Bronchial epithelial cell (primary cell): ENCODE results near the gene LRP6. TPM values are rescaled to one million over a fixed set of nuclear protein-coding genes. Genes with fewer than 3 reads are reported as not detected.
A peak's percentile ranks its signal among the peaks of the same experiment; 100 is the strongest.

Experiments used
- DNase-seq: peaks from one replicate; pipeline ENCODE4 v3.0.0-alpha.2; 2010; ENCODE audit warnings: low read depth
- FAIRE-seq: peaks from 2 replicates; lab custom pipeline; 2011; peaks lifted over from hg19 to GRCh38; lab: Jason Lieb, UNC
- H3K27me3 ChIP-seq: 2 replicates; pipeline ENCODE4 v1.5.1; 2011; ENCODE audit warnings: low read length; ENCODE audit not compliant: control insufficient read depth, insufficient read depth
- H3K36me3 ChIP-seq: 2 replicates; pipeline ENCODE4 v1.5.1; 2011; ENCODE audit warnings: low read length; ENCODE audit not compliant: control insufficient read depth, insufficient read depth
- H3K4me3 ChIP-seq: 2 replicates; pipeline ENCODE4 v1.5.1; 2011; ENCODE audit warnings: mild to moderate bottlenecking, low read depth, low read length, control low read depth
- CTCF ChIP-seq: IDR thresholded peaks from 2 replicates; pipeline ENCODE4 v1.5.1; 2011; ENCODE audit warnings: mild to moderate bottlenecking, moderate library complexity, low read length, control low read depth, inconsistent platforms; ENCODE audit not compliant: insufficient read depth, severe bottlenecking
- total RNA-seq: library from RNA; depleted of rRNA; stranded (reverse); fragments of >200 nt; gene quantifications from 2 replicates; pipeline ENCODE4 v1.2.1, GENCODE V29; 2014

LRP6 gene
- total RNA-seq, 1 donor from 2014 or later = 17.6 TPM

DNA sequence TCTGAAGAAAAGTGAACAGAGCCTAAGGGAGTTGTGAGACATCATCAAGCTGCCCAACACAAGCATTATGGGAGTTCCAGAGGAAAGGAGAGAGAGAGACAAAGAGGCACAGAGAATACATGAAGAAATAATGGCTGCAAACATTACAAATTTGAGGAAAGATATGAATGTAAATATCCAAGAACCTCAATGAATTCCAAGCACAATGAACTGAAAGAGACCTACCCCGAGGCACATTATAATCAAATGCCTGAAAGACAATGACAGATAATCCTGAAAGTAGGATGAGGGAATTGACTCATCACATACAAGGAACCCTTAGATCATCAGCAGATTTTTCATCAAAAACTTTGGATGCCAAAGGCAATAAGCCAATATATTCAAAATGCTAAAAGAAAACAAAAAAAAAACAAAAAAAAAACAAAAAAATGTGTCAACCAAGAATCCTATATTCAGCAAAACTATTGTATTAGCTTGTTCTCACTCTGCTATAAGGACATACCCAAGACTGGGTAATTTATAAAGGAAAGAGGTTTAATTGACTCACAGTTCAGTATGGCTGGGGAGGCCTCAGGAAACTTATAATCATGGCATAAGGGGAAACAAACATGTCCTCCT lies 158.3 kb downstream of the LRP6 start:
- no peaks in the 10 kb centered on the region for H3K36me3 ChIP-seq
- DNase-seq (no peak), FAIRE-seq (no peak)
- H3K27me3 ChIP-seq = no peaks in the 10 kb centered on the region
- H3K4me3 ChIP-seq = no peak overlapping the region
- TF ChIP-seq CTCF = no peak

DNA sequence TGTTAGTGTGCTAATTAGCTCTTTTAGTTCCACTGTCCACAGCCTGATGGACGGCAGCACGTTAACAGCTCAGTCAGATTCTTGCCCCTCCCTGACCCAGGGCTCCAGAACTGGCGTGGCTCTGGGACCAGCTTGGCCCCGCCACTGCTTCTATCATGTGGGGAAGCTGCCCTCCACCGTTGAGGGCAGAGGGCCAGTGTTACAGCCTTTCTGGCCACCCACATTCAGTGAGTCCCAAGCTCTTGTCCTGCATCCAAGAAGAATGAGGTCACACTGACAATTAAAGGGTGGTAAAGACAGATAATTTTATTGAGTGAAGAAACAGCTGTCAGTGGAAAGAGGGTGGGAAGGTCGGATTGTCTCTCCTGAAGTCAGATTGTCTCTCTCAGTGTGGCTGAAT lies 159.2 kb downstream of the LRP6 start:
- DNase-seq = no peak
- FAIRE-seq = no peak
- no peak for TF ChIP-seq CTCF
- Histone ChIP-seq H3K36me3 (no peaks in the 10 kb centered on the region), H3K4me3 (no peak overlapping the region), H3K27me3 (no peaks in the 10 kb centered on the region)

- no peak for TF ChIP-seq CTCF
- no peak for FAIRE-seq
Observed at GRCh38 chr12:12099102-12099501, 167.7 kb downstream of the LRP6 start.

DNA sequence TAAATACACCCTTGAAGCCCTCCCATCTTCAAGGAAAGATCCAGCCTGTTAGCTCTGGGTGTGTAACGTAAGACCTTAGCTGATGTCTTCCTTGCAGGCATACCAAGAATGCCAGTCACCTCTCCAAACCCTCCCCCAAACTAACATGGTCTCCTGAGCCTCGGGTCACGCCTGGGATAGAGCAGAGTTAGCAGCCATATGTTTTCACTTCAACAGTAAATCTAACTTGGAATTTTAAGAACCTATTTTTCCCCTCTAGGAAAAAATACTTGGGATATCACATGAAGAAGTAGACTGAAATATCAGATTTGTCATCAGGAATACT lies 168.2 kb downstream of the LRP6 start:
- TF ChIP-seq CTCF = no peak
- DNase-seq = no peak
- Histone ChIP-seq H3K4me3 (no peak overlapping the region), H3K27me3 (no peaks in the 10 kb centered on the region), H3K36me3 (no peaks in the 10 kb centered on the region)
- no peak for FAIRE-seq

More at GRCh38 chr12:12099102-12099501, 167.7 kb downstream of the LRP6 start:
- DNase-seq = no peak
- Histone ChIP-seq H3K4me3 (no peak overlapping the region), H3K27me3 (no peaks in the 10 kb centered on the region), H3K36me3 (no peaks in the 10 kb centered on the region)

DNA sequence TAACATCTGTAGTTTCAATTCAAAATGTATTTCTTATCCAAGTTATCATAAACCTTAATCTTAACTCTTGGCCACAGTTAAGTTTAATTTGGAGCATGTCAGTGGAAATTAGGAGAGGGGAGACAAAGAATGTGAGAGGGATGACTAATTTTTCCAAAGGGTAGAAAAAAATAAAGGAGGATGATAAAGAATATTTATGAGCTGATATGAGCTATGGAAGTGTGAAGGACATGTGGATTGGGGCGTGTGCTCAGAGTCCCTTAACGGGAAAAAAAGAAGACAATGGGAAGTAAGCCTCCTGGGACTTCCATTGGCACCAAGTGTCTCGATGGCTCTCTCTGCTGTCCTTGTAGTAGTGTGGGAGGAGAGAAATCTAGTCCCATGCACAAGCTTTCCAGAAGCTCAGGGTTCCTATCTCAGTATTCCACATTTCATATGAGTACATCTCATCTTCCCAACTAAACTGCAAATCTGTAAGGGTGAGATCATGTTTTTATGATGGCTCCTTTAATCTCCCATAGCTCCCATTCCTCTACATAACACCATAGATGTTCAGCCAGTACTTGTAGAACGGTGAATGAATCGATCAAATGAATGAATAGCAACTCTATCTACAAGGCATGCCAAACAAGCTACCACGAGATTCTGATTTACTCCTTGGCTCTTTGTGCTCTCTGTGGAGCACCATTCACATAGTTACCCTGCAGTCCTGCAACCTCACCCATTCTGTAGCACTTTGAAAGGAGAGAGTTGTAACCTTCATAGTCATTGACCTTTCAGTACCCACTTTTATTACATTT lies 168.8 kb downstream of the LRP6 start:
- H3K4me3 ChIP-seq = no peak overlapping the region
- H3K36me3 ChIP-seq = no peaks in the 10 kb centered on the region
- peak; percentile 84 for FAIRE-seq
- no peak for DNase-seq
- H3K27me3 ChIP-seq = no peaks in the 10 kb centered on the region
- TF ChIP-seq CTCF = no peak
